Kidney epithelial cell (primary cell): ENCODE results near the gene TEF. TPM values are rescaled to one million over a fixed set of nuclear protein-coding genes. Genes with fewer than 3 reads are reported as not detected.

Experiments
- DNase-seq: peaks from one replicate; pipeline ENCODE4 v3.0.0-alpha.2; 2010; ENCODE audit warnings: low read depth
- H3K27me3 ChIP-seq: 2 replicates; pipeline ENCODE4 v1.6.0; 2011; ENCODE audit warnings: low read length; ENCODE audit not compliant: control insufficient read depth, insufficient read depth
- H3K36me3 ChIP-seq: 2 replicates; pipeline ENCODE4 v1.5.1; 2011; ENCODE audit warnings: low read length; ENCODE audit not compliant: control insufficient read depth, insufficient read depth
- H3K4me3 ChIP-seq: 2 replicates; pipeline ENCODE4 v1.5.1; 2011; ENCODE audit warnings: low read depth, mild to moderate bottlenecking, control low read depth, low read length
- total RNA-seq: library from RNA; depleted of rRNA; stranded (reverse); fragments of >200 nt; gene quantifications from 2 replicates; pipeline ENCODE4 v1.2.3, GENCODE V29; 2015
- TF ChIP-seq, protein P1 (sequence below): IDR thresholded peaks from 2 replicates; pipeline ENCODE4 v1.5.1; 2011; ENCODE audit warnings: mild to moderate bottlenecking, moderate library complexity, low read length, control low read depth, inconsistent platforms; ENCODE audit not compliant: insufficient read depth, poor library complexity, severe bottlenecking

Gene TEF
- total RNA-seq, 1 donor from 2014 or later: 4.0 TPM

DNA sequence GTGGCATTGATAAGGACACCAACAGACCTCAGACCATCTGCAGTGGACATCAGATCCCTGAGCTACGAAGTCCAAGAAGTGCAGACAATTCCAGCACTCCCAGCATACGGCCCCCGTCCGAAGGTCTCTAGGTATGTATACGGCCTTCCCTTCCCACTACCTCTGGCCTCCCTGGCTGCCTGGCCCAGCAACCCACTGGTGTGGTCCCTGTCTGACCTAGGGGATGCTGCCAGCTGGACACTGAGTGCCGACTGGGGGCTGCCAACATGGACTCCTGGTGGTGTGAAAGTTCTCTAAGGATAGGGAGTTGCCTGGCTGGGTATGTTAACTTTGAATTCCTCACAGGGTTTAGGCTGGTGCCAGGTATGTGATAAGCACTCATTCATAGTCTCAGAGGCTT, 17.5 kb upstream of the TEF start:
- TF ChIP-seq, protein P1, sequence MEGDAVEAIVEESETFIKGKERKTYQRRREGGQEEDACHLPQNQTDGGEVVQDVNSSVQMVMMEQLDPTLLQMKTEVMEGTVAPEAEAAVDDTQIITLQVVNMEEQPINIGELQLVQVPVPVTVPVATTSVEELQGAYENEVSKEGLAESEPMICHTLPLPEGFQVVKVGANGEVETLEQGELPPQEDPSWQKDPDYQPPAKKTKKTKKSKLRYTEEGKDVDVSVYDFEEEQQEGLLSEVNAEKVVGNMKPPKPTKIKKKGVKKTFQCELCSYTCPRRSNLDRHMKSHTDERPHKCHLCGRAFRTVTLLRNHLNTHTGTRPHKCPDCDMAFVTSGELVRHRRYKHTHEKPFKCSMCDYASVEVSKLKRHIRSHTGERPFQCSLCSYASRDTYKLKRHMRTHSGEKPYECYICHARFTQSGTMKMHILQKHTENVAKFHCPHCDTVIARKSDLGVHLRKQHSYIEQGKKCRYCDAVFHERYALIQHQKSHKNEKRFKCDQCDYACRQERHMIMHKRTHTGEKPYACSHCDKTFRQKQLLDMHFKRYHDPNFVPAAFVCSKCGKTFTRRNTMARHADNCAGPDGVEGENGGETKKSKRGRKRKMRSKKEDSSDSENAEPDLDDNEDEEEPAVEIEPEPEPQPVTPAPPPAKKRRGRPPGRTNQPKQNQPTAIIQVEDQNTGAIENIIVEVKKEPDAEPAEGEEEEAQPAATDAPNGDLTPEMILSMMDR: no peak
- DNase-seq: no peak
- Histone ChIP-seq H3K27me3 (peaks cover 3% of the 10 kb centered on the region), H3K36me3 (peaks cover 1% of the 10 kb centered on the region), H3K4me3 (no peak overlapping the region)

DNA sequence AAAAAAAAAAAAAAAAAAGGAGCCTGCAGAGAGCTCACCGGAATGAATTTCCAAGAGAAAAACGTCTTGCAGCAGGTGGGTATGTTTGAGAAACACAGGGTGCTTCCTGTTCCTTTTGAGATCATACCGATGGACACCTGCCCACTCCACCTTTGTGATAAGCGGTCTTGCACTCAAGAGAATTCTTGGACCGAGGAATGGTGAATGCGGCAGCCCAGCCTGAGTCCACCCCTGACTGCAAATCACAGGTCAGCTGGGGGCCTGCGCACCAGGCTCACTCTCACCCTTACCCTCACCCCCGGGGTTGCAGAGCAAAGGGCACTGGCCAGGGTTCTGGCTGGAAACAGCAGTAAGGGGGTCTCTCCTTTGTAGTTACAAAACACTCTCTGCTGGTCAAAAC, 16.8 kb upstream of the TEF start:
- no peak overlapping the region for H3K4me3 ChIP-seq
- H3K27me3 ChIP-seq: peaks cover 3% of the 10 kb centered on the region
- no peak for DNase-seq
- no peaks in the 10 kb centered on the region for H3K36me3 ChIP-seq
- TF ChIP-seq, protein P1: no peak

- DNase-seq: no peak
- TF ChIP-seq, protein P1: no peak
- peaks cover 3% of the 10 kb centered on the region for H3K27me3 ChIP-seq
- no peak overlapping the region for H3K4me3 ChIP-seq
- H3K36me3 ChIP-seq: no peaks in the 10 kb centered on the region
Observed at GRCh38 chr22:41365425-41365824, 16.3 kb upstream of the TEF start.

DNA sequence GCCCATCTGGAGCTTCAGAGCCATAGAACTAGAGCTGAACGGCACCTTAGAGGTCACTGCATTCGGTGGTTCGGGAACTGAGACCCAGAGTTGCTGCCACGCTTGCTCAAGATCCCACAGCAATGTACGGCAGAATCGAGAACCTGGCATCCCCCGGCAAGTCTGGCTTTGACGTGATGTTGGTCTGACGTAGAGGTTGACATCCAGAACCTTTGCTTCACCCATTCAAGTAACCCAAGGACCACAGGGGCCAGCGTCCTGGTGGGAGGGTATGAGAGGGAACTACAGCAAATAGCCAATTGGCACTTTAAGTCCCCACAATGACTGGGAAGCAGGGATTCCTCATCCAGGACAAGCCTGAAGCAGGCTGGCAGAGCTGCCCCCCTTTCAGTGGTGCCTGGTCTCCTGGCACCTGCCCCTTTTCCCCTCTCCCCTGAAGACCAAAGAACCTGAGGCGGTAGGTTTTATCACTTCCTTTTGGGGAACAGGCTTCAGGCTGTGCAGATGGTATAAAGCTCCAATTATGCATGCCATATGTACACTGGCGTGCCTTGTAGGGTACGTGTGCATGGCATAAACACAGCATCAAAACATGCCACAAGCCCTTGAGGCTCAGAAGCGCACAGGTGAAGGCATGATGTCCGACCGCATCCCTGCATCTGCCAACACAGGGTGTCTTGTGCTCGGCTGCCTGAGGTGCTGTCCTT, 15.3 kb upstream of the TEF start:
- Histone ChIP-seq H3K4me3 (no peak overlapping the region), H3K27me3 (peaks cover 3% of the 10 kb centered on the region), H3K36me3 (no peaks in the 10 kb centered on the region)
- TF ChIP-seq, protein P1: no peak
- DNase-seq: no peak

DNA sequence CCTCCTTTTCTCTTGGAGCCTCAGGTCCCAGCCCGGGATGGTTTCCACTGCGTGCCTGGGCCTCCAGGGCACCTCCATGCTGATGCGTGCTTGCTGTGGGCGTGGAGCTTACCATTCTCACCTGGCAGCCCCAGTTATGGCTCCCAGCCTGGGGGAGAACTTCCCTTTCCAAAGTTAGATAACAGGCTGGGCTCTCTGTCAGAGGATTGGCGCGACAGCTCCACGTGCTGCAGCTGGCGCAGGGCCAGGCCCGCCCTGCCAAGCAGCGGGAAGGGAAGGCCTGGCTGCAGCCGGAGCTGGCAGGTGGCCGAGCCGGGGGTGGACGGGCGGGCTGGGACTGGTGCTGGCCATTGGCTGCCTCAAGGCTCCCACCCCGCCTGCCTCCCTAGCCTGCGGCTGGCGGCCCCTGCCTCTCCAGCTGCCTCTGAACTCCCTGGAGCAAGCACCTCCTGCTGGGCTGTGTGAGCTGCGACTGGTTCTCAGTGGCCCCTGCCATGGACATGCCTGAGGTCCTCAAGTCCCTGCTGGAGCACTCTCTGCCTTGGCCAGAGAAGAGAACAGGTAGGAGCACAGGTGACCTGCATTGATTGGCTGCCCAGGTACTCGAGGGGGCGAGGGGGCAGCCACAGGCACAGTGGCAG, 14.6 kb upstream of the TEF start:
- H3K4me3 ChIP-seq: no peak overlapping the region
- H3K36me3 ChIP-seq: no peaks in the 10 kb centered on the region
- DNase-seq: peak; percentile 80
- TF ChIP-seq, protein P1: peak; percentile 46
- H3K27me3 ChIP-seq: peaks cover 3% of the 10 kb centered on the region
